Activated CD8-positive, alpha-beta memory T cell treated with anti-CD3 and anti-CD28 coated beads, Interleukin-2, amount 50 U/mL, for 24 hours (primary cell): Measurements from ENCODE around the gene IMPA2.
"Not testable (repeated sequence)": the region's sequence is repeated elsewhere in the genome, so short reads cannot be mapped to it uniquely, and the experiment has no call there.

Source experiments
- DNase-seq: peaks from one replicate; pipeline ENCODE4 v3.0.0-alpha.2; 2020; ENCODE audit errors: extremely low read depth

The IMPA2 gene

GRCh38 chr18:12028040-12028628, 46.8 kb downstream of the IMPA2 start:
- no peak for DNase-seq

GRCh38 chr18:12028674-12029073, 47.4 kb downstream of the IMPA2 start:
- DNase-seq: no peak

GRCh38 chr18:12029786-12030584, 48.7 kb downstream of the IMPA2 start:
- DNase-seq: no peak

- DNase-seq: no peak
These were observed 49.4 kb downstream of the IMPA2 start for GRCh38 chr18:12030670-12031069.

GRCh38 chr18:12031181-12031580, 49.9 kb downstream of the IMPA2 start:
- DNase-seq: no peak

GRCh38 chr18:12031846-12032245, 50.5 kb downstream of the IMPA2 start:
- no peak for DNase-seq

- no peak for DNase-seq
These were observed 51.7 kb downstream of the IMPA2 start for GRCh38 chr18:12032786-12033642.

GRCh38 chr18:12033643-12034025, 52.3 kb downstream of the IMPA2 start:
- DNase-seq: no peak

GRCh38 chr18:12034241-12035100, 53.2 kb downstream of the IMPA2 start:
- DNase-seq: no peak

- no peak for DNase-seq
These were observed 54.2 kb downstream of the IMPA2 start for GRCh38 chr18:12035481-12035880.

- no peak for DNase-seq
These were observed 55.0 kb downstream of the IMPA2 start for GRCh38 chr18:12036201-12036751.

- DNase-seq: no peak
These were observed 56.9 kb downstream of the IMPA2 start for GRCh38 chr18:12038082-12038638.

- no peak for DNase-seq
These were observed 57.6 kb downstream of the IMPA2 start for GRCh38 chr18:12038639-12039539.

- DNase-seq: not testable (repeated sequence)
These were observed 58.2 kb downstream of the IMPA2 start for GRCh38 chr18:12039540-12039930.

GRCh38 chr18:12041561-12041960, 60.3 kb downstream of the IMPA2 start:
- DNase-seq: no peak

- DNase-seq: no peak
These were observed 62.5 kb downstream of the IMPA2 start for GRCh38 chr18:12043811-12044210.

GRCh38 chr18:12044591-12044990, 63.3 kb downstream of the IMPA2 start:
- no peak for DNase-seq

- DNase-seq: no peak
These were observed 64.9 kb downstream of the IMPA2 start for GRCh38 chr18:12046046-12046750.

GRCh38 chr18:12046751-12047335, 65.5 kb downstream of the IMPA2 start:
- no peak for DNase-seq
